Gastrocnemius medialis (tissue), 4 donors: ENCODE measurements around the gene TAGLN2. TPM values are rescaled to one million over a fixed set of nuclear protein-coding genes. Genes with fewer than 3 reads are reported as not detected.
A peak's percentile ranks its signal among the peaks of the same experiment; 100 is the strongest.

Experiments
- ATAC-seq, 2 donors: fragments of 150-250 bp; one replicate each; pipeline ENCODE4 v1.9.1; 2016
- DNase-seq, 2 donors: peaks; one replicate each; pipeline ENCODE4 v3.0.0-alpha.2; 2019
- H3K27ac ChIP-seq, 4 donors: fragments of 200-600 bp; sonication (generic); 1 replicate in 1 of 4; 2 replicates in 3 of 4; pipeline ENCODE4 v1.5.1; 2016 to 2018; ENCODE audit warnings: mild to moderate bottlenecking in 2 of 4, moderate library complexity in 1 of 4
- H3K27me3 ChIP-seq, 3 donors: fragments of 200-600 bp; sonication (generic) in 2 of 3; 1 replicate in 1 of 3; 2 replicates in 2 of 3; pipeline versions ENCODE4 v1.5.1 to v1.6.0; 2016 to 2019; ENCODE audit warnings: mild to moderate bottlenecking in 1 of 3, moderate library complexity in 1 of 3
- H3K36me3 ChIP-seq, 2 donors: fragments of 200-600 bp; sonication (generic) in 1 of 2; one replicate each; pipeline ENCODE4 v1.5.1; 2017 to 2018
- H3K4me1 ChIP-seq, 2 donors: fragments of 200-600 bp; sonication (generic) in 1 of 2; one replicate each; pipeline ENCODE4 v1.5.1; 2016 to 2017; ENCODE audit warnings: mild to moderate bottlenecking in 2 of 2
- H3K4me3 ChIP-seq, 4 donors: fragments of 200-600 bp; sonication (generic) in 3 of 4; 1 replicate in 1 of 4; 2 replicates in 3 of 4; pipeline ENCODE4 v1.5.1; 2016 to 2019; ENCODE audit warnings: mild to moderate bottlenecking in 2 of 4
- H3K9me3 ChIP-seq, 3 donors: fragments of 200-600 bp; sonication (generic) in 2 of 3; 1 replicate in 1 of 3; 2 replicates in 2 of 3; pipeline ENCODE4 v1.5.1; 2016 to 2019
- POLR2A ChIP-seq, 2 donors: fragments of 450-650 bp; IDR thresholded peaks; one replicate each; pipeline ENCODE4 v1.6.1; 2017; ENCODE audit warnings: antibody characterized with exemption in 2 of 2, mild to moderate bottlenecking in 2 of 2, moderate library complexity in 2 of 2
- in situ Hi-C, 4 donors: fragments of 200-750 bp; cut with MboI; loops; one replicate each; pipeline versions ENCODE4 v1.15.0 to v1.8.0; 2017; ENCODE audit warnings: low sequenced_read_pairs in 4 of 4
- intact Hi-C: fragments of 100-400 bp; cut with DNase I; formaldehyde crosslinking; loops from one replicate; pipeline ENCODE4 v1.15.1; 2023; ENCODE audit warnings: low total_unique reads
- total RNA-seq, 4 donors: library from RNA; depleted of rRNA; stranded (reverse); fragments of >200 nt; gene quantifications; one replicate each; pipeline versions ENCODE4 v1.1.0 to v1.2.3, GENCODE V29; 2016
- TF ChIP-seq, protein P1 (sequence below), 5 experiments: fragments of 450-650 bp in 3 of 5; fragments of 200-600 bp in 2 of 5; sonication (generic) in 2 of 5; IDR thresholded peaks in 4 of 5; conservative IDR thresholded peaks in 1 of 5; 1 replicate in 4 of 5; 2 replicates in 1 of 5; pipeline ENCODE4 v1.5.1; 2016 to 2019; ENCODE audit warnings: antibody characterized with exemption in 5 of 5, mild to moderate bottlenecking in 3 of 5, moderate library complexity in 3 of 5

TAGLN2 gene
- total RNA-seq, 4 donors from 2014 or later = 28.8 to 48.2 (median 37.5) TPM

DNA sequence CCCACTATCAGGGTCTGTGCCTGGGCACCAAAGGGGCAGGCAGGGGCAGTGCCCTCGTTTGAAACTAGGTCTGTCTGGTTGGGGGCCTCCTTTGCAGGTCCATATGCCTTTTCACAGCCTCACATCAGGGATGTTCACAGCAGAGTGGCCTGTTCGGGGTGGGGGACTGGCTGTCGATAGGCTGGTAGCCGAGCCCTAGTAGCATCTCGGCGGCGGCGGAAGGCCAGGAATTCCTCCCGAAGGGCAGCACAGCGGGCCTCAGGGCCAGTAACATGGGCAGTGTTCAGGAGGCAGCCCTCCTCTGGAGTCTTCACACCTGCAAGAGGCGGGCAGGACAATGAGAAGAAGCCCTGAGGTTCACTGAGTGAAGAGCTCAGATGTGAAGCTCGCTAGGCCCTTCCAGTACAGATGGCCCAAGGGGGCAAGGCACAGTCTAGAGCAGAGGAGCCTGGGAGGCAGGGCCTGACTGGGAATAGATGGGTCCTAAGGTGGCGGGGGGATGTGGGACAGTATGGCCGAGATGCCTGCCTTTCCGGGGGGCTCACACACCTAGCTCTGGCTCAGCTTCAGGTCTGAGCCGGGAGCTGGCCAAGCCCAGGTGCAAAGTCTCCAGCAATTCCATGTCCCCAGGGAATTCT lies 2.0 kb upstream of the TAGLN2 start:
- Histone ChIP-seq H3K27ac (no peak overlapping the region), H3K27me3 (peaks cover 16 to 24% (median 19%) of the 10 kb centered on the region in 3 donors), H3K4me1 (peaks cover 0 to 5% of the 10 kb centered on the region in 2 donors), H3K9me3 (no peaks in the 10 kb centered on the region), H3K4me3 (no peak overlapping the region), H3K36me3 (no peaks in the 10 kb centered on the region)
- intact Hi-C loops (loop anchor here (10.0 kb wide), 1 partner anchor 73 kb away; no protein-coding TSS in a partner anchor), in situ Hi-C loops (no loop called here)
- no peak for ATAC-seq
- no peak for TF ChIP-seq POLR2A (IDR thresholded peaks at IDR 0.05)
- TF ChIP-seq, protein P1, sequence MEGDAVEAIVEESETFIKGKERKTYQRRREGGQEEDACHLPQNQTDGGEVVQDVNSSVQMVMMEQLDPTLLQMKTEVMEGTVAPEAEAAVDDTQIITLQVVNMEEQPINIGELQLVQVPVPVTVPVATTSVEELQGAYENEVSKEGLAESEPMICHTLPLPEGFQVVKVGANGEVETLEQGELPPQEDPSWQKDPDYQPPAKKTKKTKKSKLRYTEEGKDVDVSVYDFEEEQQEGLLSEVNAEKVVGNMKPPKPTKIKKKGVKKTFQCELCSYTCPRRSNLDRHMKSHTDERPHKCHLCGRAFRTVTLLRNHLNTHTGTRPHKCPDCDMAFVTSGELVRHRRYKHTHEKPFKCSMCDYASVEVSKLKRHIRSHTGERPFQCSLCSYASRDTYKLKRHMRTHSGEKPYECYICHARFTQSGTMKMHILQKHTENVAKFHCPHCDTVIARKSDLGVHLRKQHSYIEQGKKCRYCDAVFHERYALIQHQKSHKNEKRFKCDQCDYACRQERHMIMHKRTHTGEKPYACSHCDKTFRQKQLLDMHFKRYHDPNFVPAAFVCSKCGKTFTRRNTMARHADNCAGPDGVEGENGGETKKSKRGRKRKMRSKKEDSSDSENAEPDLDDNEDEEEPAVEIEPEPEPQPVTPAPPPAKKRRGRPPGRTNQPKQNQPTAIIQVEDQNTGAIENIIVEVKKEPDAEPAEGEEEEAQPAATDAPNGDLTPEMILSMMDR (IDR thresholded peaks at IDR 0.05 in 4 of 5, conservative IDR thresholded peaks at IDR 0.05 in 1 of 5) = no peak
- no peak for DNase-seq

DNA sequence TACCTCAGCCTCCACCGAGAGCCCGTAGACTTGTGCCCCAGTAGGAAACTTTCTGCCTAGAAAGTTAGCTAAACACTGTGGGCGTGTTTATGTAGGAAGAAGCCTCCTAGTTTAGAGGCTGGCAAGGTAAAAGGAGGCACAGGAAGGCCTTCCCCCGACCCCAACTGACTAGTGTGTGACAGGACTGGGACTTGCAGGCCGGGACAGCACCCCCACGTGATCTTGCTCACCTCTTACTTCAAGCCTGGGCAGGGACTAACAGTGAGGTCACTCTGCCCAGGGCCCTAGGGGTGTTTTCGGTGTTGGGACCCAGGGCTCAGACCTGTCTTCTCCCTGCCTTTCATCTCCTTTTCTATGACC lies 392 bp upstream of the TAGLN2 start:
- in situ Hi-C loops = no loop called here
- TF ChIP-seq, protein P1 (IDR thresholded peaks at IDR 0.05 in 4 of 5, conservative IDR thresholded peaks at IDR 0.05 in 1 of 5) = no peak
- TF ChIP-seq POLR2A (IDR thresholded peaks at IDR 0.05) = peak in 1 of 2 donors; percentile 39
- H3K27ac ChIP-seq = peak overlapping the region; percentile 84 to 94 (median 91)
- peak overlapping the region; percentile 74 to 77 (median 76) for H3K4me3 ChIP-seq
- DNase-seq (no peak), ATAC-seq (no peak)
- H3K36me3 ChIP-seq = no peaks in the 10 kb centered on the region
- H3K4me1 ChIP-seq = peaks cover 11 to 12% of the 10 kb centered on the region in 2 donors
- H3K27me3 ChIP-seq = peaks cover 16 to 24% (median 19%) of the 10 kb centered on the region in 3 donors
- no peaks in the 10 kb centered on the region for H3K9me3 ChIP-seq
- intact Hi-C loops = loop anchor here (10.0 kb wide), 1 partner anchor 71 kb away; no protein-coding TSS in a partner anchor

DNA sequence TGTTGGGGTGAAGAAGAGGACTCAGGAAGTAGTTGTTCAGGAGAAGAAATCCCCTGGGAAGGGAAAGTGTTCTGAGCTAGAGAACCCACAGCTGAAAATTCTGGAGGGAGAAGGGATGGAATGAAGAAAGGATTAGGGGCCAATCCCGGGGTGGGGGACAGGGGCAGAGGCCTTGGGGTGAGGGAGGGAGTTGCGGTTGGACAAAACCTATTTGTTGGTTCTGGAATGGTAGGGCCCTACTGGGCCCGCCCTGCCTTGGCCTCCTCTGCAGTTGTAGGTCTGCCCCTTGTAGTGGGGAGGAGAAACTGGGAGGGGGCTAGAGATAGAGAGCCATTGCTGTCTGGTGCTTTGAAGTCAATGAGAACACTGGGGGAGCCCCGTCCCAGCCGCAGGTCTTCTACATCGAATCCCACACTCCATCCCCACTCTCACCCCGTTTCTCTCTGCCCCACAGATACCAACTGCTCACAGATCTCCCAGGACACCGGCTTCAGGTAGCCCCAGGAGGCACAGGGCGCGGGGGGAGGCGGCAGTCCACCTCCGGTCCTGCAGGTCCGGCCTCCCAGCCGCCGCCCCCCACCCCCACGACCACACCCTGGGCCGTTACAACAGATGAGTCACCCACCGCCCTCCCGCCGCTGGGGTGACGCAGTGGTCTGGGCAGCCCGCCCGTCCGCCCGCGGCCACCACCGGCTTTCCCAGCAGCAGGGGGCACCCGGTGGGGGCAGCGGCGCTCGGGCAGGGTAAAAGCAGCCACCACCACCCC lies 1.1 kb downstream of the TAGLN2 start:
- Histone ChIP-seq H3K4me1 (peaks cover 21 to 23% of the 10 kb centered on the region in 2 donors), H3K9me3 (no peaks in the 10 kb centered on the region), H3K27me3 (peaks cover 16 to 24% (median 19%) of the 10 kb centered on the region in 3 donors), H3K27ac (peak overlapping the region; percentile 84 to 94 (median 91)), H3K36me3 (peaks cover 0 to 11% of the 10 kb centered on the region in 2 donors), H3K4me3 (peak overlapping the region; percentile 74 to 77 (median 76))
- ATAC-seq (peak; percentile 49 to 62), DNase-seq (peak; percentile 68 to 74)
- TF ChIP-seq POLR2A (IDR thresholded peaks at IDR 0.05) = peak; percentile 50 to 72
- TF ChIP-seq, protein P1 (IDR thresholded peaks at IDR 0.05 in 4 of 5, conservative IDR thresholded peaks at IDR 0.05 in 1 of 5) = peak in 1 of 5 experiments; percentile 21
- intact Hi-C loops = loop anchor here (10.0 kb wide), 1 partner anchor 69 kb away; no protein-coding TSS in a partner anchor
- in situ Hi-C loops = no loop called here

DNA sequence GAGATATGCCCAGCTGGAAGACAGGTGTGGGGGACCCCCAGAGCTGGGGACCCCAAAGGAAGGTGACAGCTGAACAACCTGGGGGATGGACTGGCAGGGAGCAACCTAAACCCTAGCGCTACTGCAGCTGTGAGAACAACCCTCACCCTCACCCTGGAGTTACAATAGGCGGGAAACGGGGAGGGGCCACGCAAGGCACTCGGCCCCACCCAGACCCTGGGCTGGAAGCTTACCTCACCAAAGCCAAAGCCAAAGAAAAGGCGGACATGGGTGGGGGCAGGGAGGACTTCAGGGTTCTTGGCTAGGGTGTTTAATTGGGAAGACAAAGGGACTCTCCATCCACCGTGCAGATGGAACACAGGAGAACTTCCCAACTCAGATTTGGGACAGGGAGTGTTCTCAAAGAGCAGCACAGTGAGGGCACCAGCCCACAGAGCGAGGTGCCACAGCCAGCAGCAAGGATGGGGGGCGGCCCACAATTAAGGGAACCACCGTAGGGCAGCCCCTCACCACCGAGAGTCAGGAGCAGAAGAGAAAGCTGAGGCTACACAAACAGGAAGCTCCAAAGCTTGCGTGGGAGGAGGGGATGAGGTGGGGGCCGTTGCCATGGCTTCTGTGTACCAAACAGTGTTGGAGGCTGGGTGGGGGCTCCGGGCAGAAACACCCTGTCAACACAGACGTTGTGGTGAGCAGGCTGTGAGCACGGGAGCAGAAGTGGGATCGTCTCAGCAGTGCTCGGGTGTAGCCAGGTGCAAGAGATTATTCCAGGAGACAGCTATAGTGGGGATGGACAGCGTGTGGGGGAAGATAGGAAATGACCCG lies 1.9 kb downstream of the TAGLN2 start:
- intact Hi-C loops = loop anchor here (10.0 kb wide), 1 partner anchor 69 kb away; no protein-coding TSS in a partner anchor

More for the DNA sequence above, 1.9 kb downstream of the TAGLN2 start:
- no peaks in the 10 kb centered on the region for H3K9me3 ChIP-seq
- peaks cover 0 to 11% of the 10 kb centered on the region in 2 donors for H3K36me3 ChIP-seq
- ATAC-seq (peak; percentile 57), DNase-seq (peak; percentile 45 to 71)
- H3K4me3 ChIP-seq = peak overlapping the region; percentile 74 to 77 (median 76)
- in situ Hi-C loops = no loop called here
- peaks cover 16 to 24% (median 19%) of the 10 kb centered on the region in 3 donors for H3K27me3 ChIP-seq
- H3K27ac ChIP-seq = peak overlapping the region; percentile 84 to 94 (median 91)
- TF ChIP-seq, protein P1 (IDR thresholded peaks at IDR 0.05 in 4 of 5, conservative IDR thresholded peaks at IDR 0.05 in 1 of 5) = no peak
- peak; percentile 57 to 73 for TF ChIP-seq POLR2A (IDR thresholded peaks at IDR 0.05)
- peaks cover 26 to 31% of the 10 kb centered on the region in 2 donors for H3K4me1 ChIP-seq
